Body of pancreas (tissue), 4 donors: ENCODE measurements around the gene MAN1B1.
"Not testable (repeated sequence)": the region's sequence is repeated elsewhere in the genome, so short reads cannot be mapped to it uniquely, and the experiment has no call there.

Source experiments
- CTCF ChIP-seq, 7 experiments: fragments of 450-650 bp in 4 of 7; fragments of 200-600 bp in 3 of 7; sonication (generic) in 3 of 7; IDR thresholded peaks; one replicate each; pipeline ENCODE4 v1.5.1; 2016 to 2019; ENCODE audit warnings: antibody characterized with exemption in 7 of 7
- POLR2A ChIP-seq, 3 donors: fragments of 450-650 bp; IDR thresholded peaks; one replicate each; pipeline ENCODE4 v1.6.1; 2016; ENCODE audit warnings: antibody characterized with exemption in 3 of 3, mild to moderate bottlenecking in 2 of 3

GRCh38 chr9:137122796-137123467, 36.1 kb downstream of the MAN1B1 start:
- TF ChIP-seq CTCF, POLR2A (IDR thresholded peaks at IDR 0.05): not testable (repeated sequence)
